GM19035 (cell line): ENCODE data around the gene DPP6.

Experiments used
- ATAC-seq: cut with Tn5 transposase; IDR thresholded peaks from one replicate; pipeline ENCODE4 v1.9.1; 2021; ENCODE audit not compliant: unreplicated experiment

The DPP6 gene

DNA sequence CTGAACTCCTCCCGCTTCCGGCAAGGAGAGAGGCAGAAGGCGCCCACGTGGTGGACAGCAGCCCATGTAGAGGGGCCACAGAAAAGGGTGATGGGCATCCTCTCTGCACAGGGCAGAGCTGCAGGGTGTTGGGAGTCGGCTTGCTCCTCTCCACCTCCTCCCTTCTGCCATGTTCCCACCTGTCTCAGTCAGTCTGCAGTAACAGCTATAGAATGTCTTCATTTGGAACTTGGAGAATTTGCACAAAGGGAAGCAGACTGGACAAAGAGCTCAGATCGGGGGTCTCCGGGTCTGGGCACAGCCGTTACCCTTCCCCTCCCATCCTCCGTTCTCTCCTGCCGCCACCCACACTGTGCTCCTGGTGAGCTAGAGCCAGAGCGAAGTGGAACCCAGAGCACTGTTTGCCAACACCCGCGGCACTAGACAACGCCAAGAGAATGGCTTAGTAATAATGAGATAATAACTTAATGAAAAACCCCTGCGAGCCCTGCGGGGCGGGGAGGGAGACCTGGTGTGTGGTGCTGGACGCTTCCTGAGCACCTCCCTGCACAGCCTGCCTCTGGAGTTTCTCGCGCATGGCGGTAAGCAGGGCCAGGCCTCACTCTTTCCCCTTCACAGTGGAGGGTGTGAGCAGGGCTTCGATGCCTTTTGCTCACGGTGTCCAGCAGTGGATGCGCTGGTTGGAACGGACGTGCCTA lies 696.0 kb downstream of the DPP6 start:
- ATAC-seq: no peak

DNA sequence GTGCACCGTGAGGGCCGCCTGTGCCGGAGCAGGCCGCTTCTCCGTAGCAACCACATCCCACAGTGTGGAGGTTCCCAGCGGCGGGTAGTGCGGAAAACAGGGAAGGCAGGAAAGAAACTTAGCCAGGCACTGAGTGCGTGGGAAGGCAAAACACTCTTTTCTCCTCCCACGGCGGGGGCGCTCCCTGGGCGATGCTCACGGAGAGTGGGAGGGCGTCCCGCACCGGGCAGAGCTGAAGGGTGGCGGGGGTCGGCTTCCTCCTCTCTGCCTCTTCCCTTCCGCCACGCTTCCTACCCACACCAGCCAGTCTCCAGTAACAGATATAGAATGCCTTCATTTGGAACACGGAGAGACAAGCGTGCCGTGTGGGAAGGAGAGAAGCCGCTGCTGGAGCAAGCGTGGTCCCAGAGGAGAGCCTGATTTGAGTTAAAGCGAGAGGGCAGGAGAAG lies 698.2 kb downstream of the DPP6 start:
- no peak for ATAC-seq

DNA sequence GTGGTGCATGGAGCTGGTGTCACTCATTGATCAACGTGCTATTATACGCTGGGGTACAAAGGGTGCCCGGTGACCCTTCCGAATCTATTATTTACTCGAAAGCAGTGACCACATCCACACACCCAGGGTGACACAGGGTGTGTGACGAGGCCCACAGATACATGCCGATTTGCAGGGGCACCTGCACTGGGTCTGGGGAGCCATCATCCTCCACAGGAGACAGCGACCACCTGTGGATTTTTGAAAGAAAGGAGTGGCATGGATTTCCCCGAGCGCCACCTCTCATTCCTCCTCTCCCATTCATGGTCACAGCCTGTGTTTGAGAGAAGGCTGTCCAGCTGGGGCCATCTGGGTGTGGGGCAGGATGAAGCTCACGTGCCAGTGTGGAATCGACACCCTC lies 701.0 kb downstream of the DPP6 start:
- no peak for ATAC-seq

DNA sequence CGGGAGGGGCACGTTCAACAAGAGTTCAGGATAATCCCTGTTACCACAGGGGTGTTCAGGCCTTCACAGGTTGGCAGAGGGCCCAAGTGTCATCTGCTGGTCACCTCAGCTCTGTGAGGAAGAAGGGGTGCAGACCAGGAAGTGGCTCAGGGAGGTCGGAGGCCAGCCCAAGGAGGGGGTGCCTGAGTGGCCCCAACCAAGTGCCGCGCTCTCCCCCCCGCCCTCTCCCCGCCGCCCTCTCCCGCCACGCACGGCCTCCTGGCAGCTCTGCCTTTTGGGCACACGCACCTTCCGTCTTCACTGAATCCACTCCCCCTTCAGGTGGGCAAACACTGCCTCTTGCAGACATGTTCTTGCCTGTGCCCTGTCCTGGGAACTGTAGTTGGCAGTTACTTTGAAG lies 705.6 kb downstream of the DPP6 start:
- no peak for ATAC-seq

DNA sequence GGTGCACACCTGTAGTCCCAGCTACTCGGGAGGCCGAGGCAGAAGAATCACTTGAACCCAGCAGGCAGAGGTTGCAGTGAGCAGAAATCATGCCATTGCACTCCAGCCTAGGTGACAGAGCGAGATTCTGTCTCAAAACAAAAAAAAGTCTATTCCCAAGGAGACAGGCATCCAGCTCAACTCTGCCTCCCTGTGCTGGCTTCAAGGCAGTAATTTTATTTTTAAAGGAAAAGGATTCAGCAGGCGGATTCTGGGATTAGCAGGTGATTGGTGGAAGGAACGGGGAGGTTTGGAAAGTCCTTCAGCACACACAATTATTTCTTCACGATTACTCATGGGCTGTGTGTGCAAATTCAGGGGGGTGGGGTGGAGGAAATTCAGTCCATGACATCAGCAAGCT lies 707.8 kb downstream of the DPP6 start:
- ATAC-seq: no peak

DNA sequence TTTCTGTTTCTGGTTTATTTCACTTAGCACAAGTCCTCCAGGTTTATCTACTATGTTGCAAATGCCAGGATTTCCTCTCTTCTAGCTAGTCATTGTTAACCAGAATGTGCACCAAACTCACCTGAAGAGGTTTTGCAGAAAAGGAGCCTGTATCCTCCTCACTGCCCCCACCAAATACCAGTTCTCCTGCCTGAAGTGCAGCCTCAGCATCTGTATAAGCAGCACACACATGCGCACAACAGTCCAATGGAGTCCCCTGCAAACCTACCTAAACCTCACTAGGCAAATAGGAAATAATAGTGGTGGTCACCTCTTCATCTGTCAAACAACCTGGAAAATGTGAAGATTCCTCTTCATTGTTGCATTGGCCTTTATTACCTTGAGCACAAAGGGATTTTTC lies 712.9 kb downstream of the DPP6 start:
- no peak for ATAC-seq

DNA sequence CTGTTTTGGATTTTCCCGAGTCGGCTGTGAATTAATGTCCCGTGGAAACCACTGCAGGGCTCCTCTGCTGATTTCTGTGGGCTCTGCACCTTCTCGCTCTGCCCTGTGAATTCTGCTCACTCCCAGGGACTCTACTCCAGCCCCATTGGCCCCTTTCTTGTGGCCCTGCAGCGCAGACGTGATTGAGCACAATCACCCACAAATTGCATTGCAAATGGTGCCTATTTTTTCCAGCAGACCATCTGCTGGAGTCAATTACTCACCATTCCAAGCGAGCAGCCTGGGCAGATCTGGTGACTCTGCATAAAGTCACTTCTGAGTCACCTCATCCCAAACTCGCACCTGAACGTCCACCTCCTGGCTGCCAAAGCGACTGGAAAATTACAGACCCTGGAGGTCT lies 714.9 kb downstream of the DPP6 start:
- ATAC-seq: no peak

DNA sequence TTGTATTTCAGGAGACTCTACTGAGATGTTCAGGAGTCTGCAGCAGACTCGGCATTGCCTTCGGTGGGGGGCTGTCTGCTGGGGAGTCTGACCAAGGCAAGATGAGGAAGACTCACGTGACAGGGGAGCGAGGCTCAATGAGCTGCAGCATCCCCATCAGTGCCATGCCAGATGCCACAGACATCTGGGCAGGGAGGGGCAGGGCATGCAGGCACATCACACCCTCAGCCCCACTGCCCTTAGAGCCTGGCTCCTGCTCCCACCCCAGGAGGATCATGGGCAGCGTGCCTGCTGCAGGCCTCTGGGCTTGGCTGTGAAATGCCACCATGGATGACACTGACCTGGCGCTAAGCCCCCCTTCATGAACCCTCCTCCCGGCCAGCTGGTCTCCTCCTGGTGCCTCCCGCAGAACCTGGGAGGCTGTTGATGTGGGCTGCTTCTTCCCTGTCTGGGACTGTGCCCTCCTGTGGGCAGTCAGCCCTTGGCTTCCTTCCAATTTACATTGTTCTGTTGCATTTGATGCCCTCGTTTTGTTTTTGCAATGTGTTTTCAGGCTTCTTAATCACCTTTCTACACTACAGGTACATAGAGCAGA lies 715.7 kb downstream of the DPP6 start:
- ATAC-seq: no peak

DNA sequence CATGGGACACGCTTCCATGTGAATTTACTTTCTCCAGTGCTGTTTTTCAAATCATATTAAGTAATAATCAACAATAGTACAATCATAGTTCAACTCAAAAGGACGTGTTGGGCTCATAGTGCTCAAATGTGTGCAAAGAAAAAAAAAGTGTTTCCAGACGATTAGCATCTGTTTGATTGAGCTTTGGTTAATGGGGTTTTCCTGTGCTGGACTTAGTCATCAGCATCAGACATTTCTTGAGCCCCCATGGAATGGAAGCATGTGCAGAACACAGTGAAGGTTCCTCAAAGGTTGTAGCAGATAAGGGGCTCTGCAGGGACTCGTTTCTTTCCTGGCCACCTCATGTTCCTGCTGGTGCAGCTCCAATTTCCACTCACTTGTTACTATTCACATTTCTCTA lies 716.8 kb downstream of the DPP6 start:
- no peak for ATAC-seq

DNA sequence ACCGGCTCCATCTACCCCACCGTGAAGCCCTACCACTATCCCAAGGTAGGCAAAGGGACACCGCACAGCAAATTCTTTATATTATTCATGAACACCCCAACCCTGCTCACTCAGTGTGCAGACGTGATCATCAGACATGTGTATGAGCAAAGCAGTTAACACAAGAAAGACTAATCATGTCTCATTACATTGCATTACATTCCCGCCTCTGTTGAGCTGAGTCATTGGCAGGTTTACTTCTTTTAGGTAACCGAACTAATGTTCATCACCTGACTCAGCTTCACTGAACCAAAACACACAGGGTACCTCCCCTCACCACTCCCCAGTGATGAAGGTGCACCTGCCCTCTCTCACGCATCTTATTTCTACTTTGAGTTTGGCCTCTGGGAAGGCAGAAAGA lies 717.3 kb downstream of the DPP6 start:
- ATAC-seq: no peak

DNA sequence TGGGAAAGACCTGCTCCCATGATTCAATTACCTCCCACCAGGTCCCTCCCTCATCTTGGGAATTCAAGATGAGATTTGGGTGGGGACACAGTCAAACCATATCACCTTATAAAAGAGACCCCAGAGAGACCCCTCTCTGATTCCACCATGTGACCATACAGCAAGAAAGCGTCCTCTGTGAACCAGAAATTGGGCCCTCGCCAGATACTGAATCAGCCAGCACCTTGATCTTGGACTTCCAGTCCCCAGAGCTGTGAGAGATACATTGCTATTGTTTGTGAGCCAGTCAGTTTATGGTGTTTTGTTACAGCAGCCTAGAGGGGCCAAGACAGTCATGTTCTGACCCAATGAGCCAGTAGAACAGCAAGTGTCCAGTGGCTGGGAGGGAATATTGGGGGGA lies 718.2 kb downstream of the DPP6 start:
- ATAC-seq: no peak

DNA sequence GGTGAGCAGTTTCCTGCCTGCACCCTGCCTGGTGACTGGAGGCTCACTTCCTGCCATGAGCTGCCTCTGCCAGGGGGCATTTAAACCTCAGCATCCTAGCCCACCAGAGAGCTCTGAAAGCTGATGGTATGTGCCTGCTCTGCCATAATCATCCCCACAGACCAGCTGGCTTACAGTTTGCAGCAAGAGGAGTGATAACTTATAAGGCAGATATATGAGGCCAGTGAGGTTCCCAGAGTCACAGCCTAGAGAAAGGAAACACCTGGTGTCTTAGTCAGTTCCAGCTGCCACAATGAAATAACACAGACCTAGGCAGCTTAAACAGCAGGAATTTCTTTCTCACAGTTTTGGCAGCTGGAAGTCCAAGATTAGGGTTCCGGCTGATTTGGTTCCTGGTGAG lies 718.8 kb downstream of the DPP6 start:
- ATAC-seq: no peak

DNA sequence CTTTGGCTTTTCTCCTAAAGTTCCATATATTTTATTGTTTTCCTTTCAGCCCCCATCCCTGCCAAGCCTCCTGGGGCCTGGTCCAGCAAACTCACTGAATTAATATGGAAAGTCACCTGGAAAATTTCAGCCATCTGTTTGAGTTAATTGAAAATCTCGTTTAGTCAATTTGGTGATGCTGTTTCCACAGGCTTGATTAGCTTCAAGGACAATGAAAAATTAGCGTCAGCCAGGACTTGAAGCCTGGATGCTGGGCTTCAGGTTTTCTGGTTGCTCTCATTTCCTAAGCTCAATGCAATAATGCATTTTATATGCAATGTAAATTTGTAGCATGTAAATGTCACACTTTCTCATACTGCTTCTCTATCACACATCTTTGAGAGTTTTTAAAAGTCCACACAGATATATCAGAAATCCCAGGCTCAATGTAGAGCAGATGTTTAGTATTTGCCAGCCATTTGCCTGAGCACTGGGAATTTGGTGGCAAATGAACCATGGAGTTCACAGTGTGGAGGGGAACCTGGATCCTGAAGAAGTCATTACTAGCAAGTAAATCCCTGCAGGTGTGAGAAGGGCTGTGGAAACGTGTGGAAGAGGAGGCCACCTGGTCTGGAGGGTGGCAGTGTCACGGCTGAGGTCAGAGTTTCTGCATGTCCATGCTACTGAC lies 722.2 kb downstream of the DPP6 start:
- no peak for ATAC-seq

DNA sequence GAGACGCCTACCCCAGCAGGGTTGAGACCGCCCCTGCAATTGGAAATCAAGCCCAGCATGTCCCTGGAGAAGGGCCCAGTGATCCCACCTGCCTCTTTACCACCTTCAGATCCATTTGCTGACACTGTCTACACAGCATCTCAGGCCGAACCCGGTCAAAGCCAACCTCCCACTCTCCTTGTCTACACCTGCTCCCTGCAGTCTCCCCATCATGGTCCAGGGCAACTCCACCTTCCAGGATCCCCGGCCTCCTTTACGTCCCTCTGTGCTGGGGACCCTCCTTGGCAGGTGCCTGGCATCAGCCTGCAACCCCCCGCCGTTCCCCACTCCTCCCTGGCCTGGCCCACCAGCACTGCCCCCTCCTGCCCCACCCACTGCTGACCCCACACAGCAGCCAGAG lies 723.5 kb downstream of the DPP6 start:
- ATAC-seq: no peak

DNA sequence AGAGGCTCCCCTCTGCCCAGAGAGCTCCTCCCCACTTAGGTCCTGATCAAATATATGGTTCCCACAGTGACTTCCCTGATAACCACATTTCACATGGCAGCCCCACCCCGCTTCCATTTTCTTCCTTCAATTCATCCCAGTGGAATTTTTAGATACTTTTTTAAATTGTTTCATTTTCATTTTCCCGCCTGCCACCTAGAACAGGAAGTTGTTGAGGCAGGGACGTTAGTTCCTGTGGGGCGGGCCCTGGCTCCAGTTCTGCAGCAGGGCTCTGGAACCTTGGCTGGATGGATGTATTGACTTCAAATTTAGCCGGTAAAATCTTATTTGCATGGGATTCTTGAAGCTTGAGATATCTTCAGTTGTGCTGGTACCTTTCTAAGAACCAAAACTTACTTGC lies 724.2 kb downstream of the DPP6 start:
- no peak for ATAC-seq

DNA sequence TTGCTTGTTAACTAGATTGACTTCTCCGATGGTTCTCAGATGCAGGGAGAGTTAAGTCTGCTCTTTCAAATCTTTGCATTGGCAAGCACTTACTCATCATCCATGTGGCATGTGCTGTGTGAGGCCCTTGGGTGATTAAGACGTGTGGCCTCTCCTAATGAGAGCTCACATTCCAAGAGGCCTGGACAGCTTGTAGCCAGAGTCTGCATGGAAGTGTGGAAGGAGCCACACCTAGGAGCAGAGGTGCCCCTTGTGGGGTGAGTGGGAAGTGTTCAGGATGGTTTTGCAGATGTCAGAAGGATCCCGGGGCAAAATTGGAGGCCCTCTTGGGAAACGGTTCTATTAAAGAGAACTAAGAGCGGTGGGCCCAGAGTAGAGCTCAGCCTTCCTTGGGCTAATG lies 724.8 kb downstream of the DPP6 start:
- no peak for ATAC-seq

DNA sequence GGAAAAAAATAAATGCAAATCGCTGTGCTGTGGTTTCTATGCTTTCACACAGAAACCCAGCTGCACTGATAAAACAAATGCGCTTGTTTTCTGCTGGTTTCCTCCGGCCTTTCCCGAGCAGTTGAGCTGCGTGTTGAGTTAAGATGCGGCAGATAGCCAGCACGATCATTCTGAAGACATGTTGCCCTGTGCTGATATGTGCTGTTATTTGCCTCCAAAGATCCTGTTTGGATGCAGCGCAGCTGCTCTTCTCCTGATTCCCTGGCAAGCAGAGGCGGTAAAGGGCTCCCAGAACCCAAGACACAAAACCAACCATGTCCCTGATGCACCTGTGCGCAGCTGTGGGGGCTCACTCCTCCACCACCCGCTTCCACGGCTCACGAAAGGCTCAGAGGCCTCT lies 725.3 kb downstream of the DPP6 start:
- no peak for ATAC-seq

DNA sequence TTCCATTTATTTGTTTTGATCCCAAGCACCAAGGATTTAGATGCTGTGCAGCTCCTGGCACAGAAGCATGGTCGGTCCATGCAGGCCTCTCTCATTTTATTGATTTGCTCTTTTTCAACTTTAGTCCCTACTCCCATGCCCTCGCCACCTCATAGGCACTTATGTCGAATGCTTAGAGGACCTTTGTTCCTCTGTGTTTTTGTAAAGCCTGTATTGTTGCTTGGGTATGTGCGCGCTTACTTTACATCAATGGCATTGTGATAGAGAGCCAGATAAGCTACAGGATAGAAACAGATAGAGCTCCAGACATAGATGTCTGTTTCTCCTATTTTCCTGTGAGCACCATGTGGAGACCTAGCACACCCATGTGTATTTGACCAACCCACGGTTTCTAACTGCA lies 725.7 kb downstream of the DPP6 start:
- no peak for ATAC-seq

DNA sequence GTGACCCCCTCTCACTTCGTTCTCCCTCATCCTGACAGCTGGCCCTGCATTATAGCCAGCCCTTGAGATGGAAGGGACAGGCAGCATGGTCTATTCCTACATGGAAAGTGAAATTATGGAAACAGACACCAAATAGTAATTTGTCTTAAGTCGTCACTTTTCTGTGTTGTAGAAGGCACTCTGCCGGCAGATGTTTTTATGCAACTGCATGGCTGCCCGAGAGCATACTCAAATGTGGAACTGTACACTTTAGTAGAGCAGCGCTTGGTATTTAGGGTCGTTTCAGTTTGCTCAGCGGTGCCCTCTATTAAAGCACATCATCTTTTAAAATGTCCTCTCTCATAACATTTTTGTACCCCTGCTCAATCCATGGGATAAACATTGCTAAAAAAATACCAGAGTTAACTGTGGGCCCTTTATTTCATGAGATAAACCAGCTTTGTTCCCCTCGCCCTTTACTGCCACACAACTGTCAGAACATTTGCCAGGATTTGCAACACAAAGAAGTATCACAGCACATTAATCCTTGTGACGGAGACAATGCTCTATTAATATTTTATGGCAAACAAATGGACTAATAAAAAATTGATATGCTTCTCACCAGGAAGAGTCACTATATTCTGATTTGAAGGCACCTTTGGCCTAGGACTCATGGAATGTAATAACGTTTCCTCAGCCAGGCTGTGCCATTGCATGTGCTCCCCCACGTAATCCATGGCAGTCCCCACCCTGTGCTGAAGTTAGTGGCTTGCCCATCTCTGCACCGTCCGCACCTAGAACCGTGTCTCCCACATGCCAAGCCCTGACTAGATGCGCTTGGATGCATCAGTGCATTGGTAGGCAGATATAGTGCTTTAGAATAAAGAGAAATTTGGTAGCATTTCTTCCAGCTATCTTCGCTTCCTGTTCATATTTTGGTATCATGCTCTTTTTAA lies 729.4 kb downstream of the DPP6 start:
- no peak for ATAC-seq

DNA sequence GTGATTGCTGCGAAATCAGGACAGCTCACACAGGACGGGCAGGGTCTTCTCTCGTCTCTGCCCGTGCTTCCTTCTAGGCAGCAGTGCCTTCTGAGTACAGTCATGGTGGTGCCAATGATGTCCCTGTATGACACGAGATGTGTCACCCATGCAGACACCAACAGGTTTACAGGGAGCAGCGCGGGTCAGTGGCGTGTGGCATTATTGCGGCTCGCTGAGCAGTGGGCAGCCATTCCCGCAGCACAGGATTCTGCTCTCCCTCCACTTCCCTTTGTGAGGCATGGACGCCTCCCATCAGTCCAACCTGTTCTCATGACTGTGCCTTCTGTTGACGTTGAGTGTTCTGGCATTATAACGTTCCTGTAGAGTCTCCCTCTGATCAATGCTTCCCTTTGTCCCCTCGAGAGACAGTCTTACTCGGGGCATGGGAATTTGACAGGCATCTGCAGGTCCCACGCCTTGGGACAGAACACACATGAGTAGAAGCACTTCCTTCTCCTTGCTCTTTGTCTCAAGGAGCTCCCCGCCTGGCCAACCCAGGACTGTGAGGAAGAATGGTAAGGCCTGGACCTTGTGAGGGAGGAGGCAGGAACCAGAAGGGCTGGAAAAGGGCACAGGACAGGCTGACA lies 731.2 kb downstream of the DPP6 start:
- no peak for ATAC-seq

DNA sequence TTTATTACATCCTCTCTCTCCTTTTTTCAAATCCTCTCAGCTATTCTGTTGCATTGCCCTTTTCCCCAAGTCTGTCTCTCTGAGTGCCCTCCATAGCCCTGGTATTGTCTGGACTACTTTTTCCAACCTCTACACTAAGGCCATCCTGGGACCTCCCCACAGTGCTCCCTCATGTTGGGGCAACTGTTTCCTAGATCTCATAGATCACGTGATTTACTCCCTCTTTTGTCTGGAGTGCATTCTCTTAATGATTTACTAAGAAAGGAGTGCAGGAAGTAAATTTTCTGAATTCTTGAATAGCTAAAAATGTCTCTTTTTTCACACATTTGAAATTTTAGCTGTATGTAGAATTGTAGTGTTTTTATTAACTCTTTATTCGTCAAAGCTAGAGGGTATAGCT lies 733.7 kb downstream of the DPP6 start:
- no peak for ATAC-seq
